PC-9 (cell line): ENCODE results near the gene CLCN6. TPM values are rescaled to one million over a fixed set of nuclear protein-coding genes. Genes with fewer than 3 reads are reported as not detected.

Experiments
- BruUV-seq: library from RNA; stranded (reverse); fragments of 400-500 nt; replicated peaks from 2 replicates; lab custom pipeline; 2021; lab: Mats Ljungman, UMichigan
- CTCF ChIA-PET: fragments of 300-600 bp; sonication (Branson Sonifier 250); formaldehyde crosslinking; loops from one replicate; lab custom pipeline; 2022; ENCODE audit warnings: antibody characterized with exemption; lab: Charles Lee
- POLR2A ChIA-PET: fragments of 300-600 bp; sonication (Branson Sonifier 250); formaldehyde crosslinking; loops from one replicate; lab custom pipeline; 2022; ENCODE audit warnings: antibody characterized with exemption; ENCODE audit not compliant: unreplicated experiment; lab: Charles Lee
- DNase-seq, 2 experiments: peaks; one replicate each; pipeline versions ENCODE4 v3.0.0 to v3.0.0-alpha.2; 2015 to 2022; ENCODE audit warnings: mixed read lengths in 1 of 2
- H2AFZ ChIP-seq: fragments of 200-600 bp; sonication (generic); 2 replicates; pipeline ENCODE4 v1.8.1; 2017; ENCODE audit warnings: antibody characterized with exemption
- H3F3A ChIP-seq: fragments of 200-600 bp; sonication (generic); 2 replicates; pipeline ENCODE4 v1.8.1; 2017; ENCODE audit warnings: antibody characterized with exemption, mild to moderate bottlenecking, low read depth; ENCODE audit not compliant: insufficient read depth
- H3K27ac ChIP-seq: fragments of 200-600 bp; sonication (generic); 2 replicates; pipeline ENCODE4 v1.6.1; 2016; ENCODE audit warnings: mixed run types
- H3K27me3 ChIP-seq: fragments of 200-600 bp; sonication (generic); 2 replicates; pipeline ENCODE4 v1.6.1; 2016; ENCODE audit warnings: low read depth, mixed run types; ENCODE audit not compliant: insufficient read depth
- H3K36me3 ChIP-seq: fragments of 200-600 bp; sonication (generic); 2 replicates; pipeline ENCODE4 v1.6.1; 2016; ENCODE audit warnings: low read depth, mixed run types
- H3K4me1 ChIP-seq: fragments of 200-600 bp; sonication (generic); replicated peaks from 2 replicates; pipeline ENCODE4 v1.6.1; 2016; ENCODE audit warnings: mixed run types; ENCODE audit not compliant: insufficient read depth
- H3K4me2 ChIP-seq: fragments of 200-600 bp; sonication (generic); 2 replicates; pipeline ENCODE4 v1.6.1; 2017; ENCODE audit warnings: mixed run types
- H3K4me3 ChIP-seq: fragments of 200-600 bp; sonication (generic); 2 replicates; pipeline ENCODE4 v1.6.1; 2016; ENCODE audit warnings: mixed run types
- H3K79me2 ChIP-seq: fragments of 200-600 bp; sonication (generic); 2 replicates; pipeline ENCODE4 v1.6.1; 2017; ENCODE audit warnings: low read depth, mixed run types
- H3K9me2 ChIP-seq: fragments of 200-600 bp; sonication (generic); 2 replicates; pipeline ENCODE4 v1.8.1; 2017; ENCODE audit warnings: mild to moderate bottlenecking; ENCODE audit not compliant: insufficient read depth
- H3K9me3 ChIP-seq: fragments of 200-600 bp; sonication (generic); 2 replicates; pipeline ENCODE4 v1.8.1; 2016; ENCODE audit warnings: low read depth; ENCODE audit not compliant: insufficient read depth
- H4K20me1 ChIP-seq: fragments of 200-600 bp; sonication (generic); 2 replicates; pipeline ENCODE4 v1.8.1; 2017; ENCODE audit not compliant: insufficient read depth
- CTCF ChIP-seq: fragments of 200-600 bp; sonication (generic); conservative IDR thresholded peaks from 2 replicates; pipeline ENCODE4 v1.6.1; 2017; ENCODE audit warnings: mixed run types, antibody characterized with exemption, mild to moderate bottlenecking, moderate library complexity
- EZH2 ChIP-seq: fragments of 200-600 bp; sonication (generic); IDR thresholded peaks from 2 replicates; pipeline ENCODE4 v1.8.0; 2017; ENCODE audit warnings: antibody characterized with exemption, low read depth
- intact Hi-C: fragments of 100-400 bp; cut with micrococcal nuclease; formaldehyde crosslinking; loops from one replicate; pipeline ENCODE4 v1.10.0; 2022; ENCODE audit not compliant: unreplicated experiment
- total RNA-seq: library from RNA; stranded (reverse); gene quantifications from 2 replicates; pipeline ENCODE4 v1.2.3, GENCODE V29; 2021

The CLCN6 gene
- total RNA-seq, 1 experiment from 2014 or later: 16.7 TPM

GRCh38 chr1:11860587-11860986, 54.6 kb downstream of the CLCN6 start:
- Histone ChIP-seq H3K79me2 (no peaks in the 10 kb centered on the region), H3K27ac (no peak overlapping the region), H4K20me1 (no peaks in the 10 kb centered on the region), H3K9me2 (no peaks in the 10 kb centered on the region), H3K27me3 (peaks cover 52% of the 10 kb centered on the region), H3K9me3 (no peaks in the 10 kb centered on the region), H3K4me3 (no peak overlapping the region), H3F3A (peaks cover 4% of the 10 kb centered on the region; the same call in 1 of the 2 replicates), H3K4me2 (no peak overlapping the region), H2AFZ (no peak overlapping the region), H3K4me1 (no peaks in the 10 kb centered on the region; the same call in 1 of the 2 replicates), H3K36me3 (no peaks in the 10 kb centered on the region)
- no peak for DNase-seq
- TF ChIP-seq CTCF: no peak
- no peak for TF ChIP-seq EZH2
- intact Hi-C loops: no loop called here
- CTCF ChIA-PET: no interaction called here
- POLR2A ChIA-PET: no interaction called here
- no TSS peak for BruUV-seq

- no peak overlapping the region for H3K27ac ChIP-seq
- H3K9me3 ChIP-seq: no peaks in the 10 kb centered on the region
- H4K20me1 ChIP-seq: no peaks in the 10 kb centered on the region
- H3K4me2 ChIP-seq: no peak overlapping the region
- no peaks in the 10 kb centered on the region for H3K9me2 ChIP-seq
- H2AFZ ChIP-seq: no peak overlapping the region
- no TSS peak for BruUV-seq
- TF ChIP-seq CTCF (no peak), EZH2 (no peak)
- H3K27me3 ChIP-seq: peaks cover 46% of the 10 kb centered on the region
- intact Hi-C loops: no loop called here
- H3K4me1 ChIP-seq: no peaks in the 10 kb centered on the region; the same call in 1 of the 2 replicates
- no peak overlapping the region for H3K4me3 ChIP-seq
- peak; percentile 42 to 53 for DNase-seq
- ChIA-PET CTCF (interaction anchor here (0.7 kb wide), 1 partner anchor 25 kb away, joined by 4 read pairs; no protein-coding TSS in a partner anchor), POLR2A (no interaction called here)
- no peaks in the 10 kb centered on the region for H3K79me2 ChIP-seq
- no peaks in the 10 kb centered on the region for H3K36me3 ChIP-seq
- peaks cover 4% of the 10 kb centered on the region; the same call in 1 of the 2 replicates for H3F3A ChIP-seq
These were observed 56.9 kb downstream of the CLCN6 start for GRCh38 chr1:11862890-11863289.

- ChIA-PET CTCF (no interaction called here), POLR2A (no interaction called here)
- BruUV-seq: no TSS peak
- intact Hi-C loops: no loop called here
- no peaks in the 10 kb centered on the region for H3F3A ChIP-seq
- no peaks in the 10 kb centered on the region for H3K9me3 ChIP-seq
- H3K36me3 ChIP-seq: no peaks in the 10 kb centered on the region
- H3K4me1 ChIP-seq: no peaks in the 10 kb centered on the region
- H3K79me2 ChIP-seq: no peaks in the 10 kb centered on the region
- no peak for TF ChIP-seq CTCF
- TF ChIP-seq EZH2: no peak
- H3K4me2 ChIP-seq: no peak overlapping the region
- H4K20me1 ChIP-seq: no peaks in the 10 kb centered on the region
- no peak for DNase-seq
- peaks cover 53% of the 10 kb centered on the region for H3K27me3 ChIP-seq
- no peak overlapping the region for H3K27ac ChIP-seq
- H3K4me3 ChIP-seq: no peak overlapping the region
- no peak overlapping the region for H2AFZ ChIP-seq
- no peaks in the 10 kb centered on the region for H3K9me2 ChIP-seq
These were observed 62.5 kb downstream of the CLCN6 start for GRCh38 chr1:11868331-11868980.
